ENCODE data around the gene CA10. TPM values are rescaled to one million over a fixed set of nuclear protein-coding genes. Genes with fewer than 3 reads are reported as not detected.

Gene CA10
- total and polyA plus RNA-seq, 9 of the 15 experiments (the other 6 are each of a cell fraction or from before 2014, with no cell fraction given): not detected

GRCh38 chr17:51857052-51857597 is 301.4 kb downstream of the CA10 start (continued):
- no peak for TF ChIP-seq CEBPZ (IDR thresholded peaks at IDR 0.05; ENCODE audit: borderline replicate concordance, low read depth, low read length)

DNA sequence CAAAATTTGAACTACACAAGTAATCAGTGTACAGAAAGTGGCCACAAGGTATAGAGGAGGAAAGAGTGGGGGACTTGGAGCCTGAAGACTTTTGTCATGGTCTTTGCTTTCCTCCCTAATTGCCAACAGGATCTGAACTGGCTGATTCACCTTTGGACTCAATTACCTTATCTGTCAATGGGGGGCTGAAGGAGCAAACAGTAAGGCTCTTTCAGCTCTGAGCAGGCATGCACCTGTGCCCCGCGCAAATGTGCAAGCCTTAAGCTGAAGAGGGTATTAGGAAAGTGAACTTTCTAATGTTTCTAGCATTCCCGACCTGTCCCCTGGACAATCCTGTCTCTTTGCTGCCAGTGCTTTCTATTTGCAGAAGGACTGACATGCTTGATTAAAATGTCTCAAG is 302.7 kb downstream of the CA10 start:
- TF ChIP-seq ZNF644 (tag; IDR thresholded peaks at IDR 0.05; ENCODE audit: low read depth): no peak
- no peak for TF ChIP-seq ZNF584 (CRISPR knock-in tag; IDR thresholded peaks at IDR 0.05; ENCODE audit: low read depth)
- no peak for TF ChIP-seq HEY1 (CRISPR knock-in tag; IDR thresholded peaks at IDR 0.05; ENCODE audit: borderline replicate concordance)
- TF ChIP-seq ZNF407 (IDR thresholded peaks at IDR 0.05; ENCODE audit: low read depth): no peak
- no peaks in the 10 kb centered on the region for H3K36me3 ChIP-seq (ENCODE audit: control insufficient read depth, insufficient read depth, low read length)
- WGBS (ENCODE audit: insufficient coverage, low coverage, missing lambda C conversion rate): 0% methylated on average over 3 of the region's 3 CpGs
- no peaks in the 10 kb centered on the region for H3K9me3 ChIP-seq (replicated peaks; ENCODE audit: control insufficient read depth, insufficient read depth, low read depth, low read length)
- H2AFZ ChIP-seq (ENCODE audit: low read depth, low read length): no peak overlapping the region
- no peaks in the 10 kb centered on the region for H3K4me1 ChIP-seq (replicated peaks in 1 of 2; ENCODE audit: control insufficient read depth in 2 of 2, insufficient read depth in 2 of 2, low read length in 2 of 2)
- no peaks in the 10 kb centered on the region for H3K79me2 ChIP-seq (ENCODE audit: control insufficient read depth, insufficient read depth, low read length)
- FAIRE-seq (no peak), DNase-seq (ENCODE audit: extremely low read depth in 1 of 4, low spot score in 3 of 4) (no peak), ATAC-seq (no peak)
- CTCF ChIA-PET (ENCODE audit: low intra/inter-chr PET ratio): no interaction called here
- POLR2A ChIA-PET: no interaction called here
- H4K20me1 ChIP-seq (replicated peaks; ENCODE audit: control insufficient read depth, insufficient read depth, low read length): no peaks in the 10 kb centered on the region
- H3K9me1 ChIP-seq (ENCODE audit: control insufficient read depth, insufficient read depth, low read length): no peaks in the 10 kb centered on the region
- in situ Hi-C loops (cut with MboI): no loop called here
- H3K4me3 ChIP-seq: no peak overlapping the region
- no peaks in the 10 kb centered on the region for H3K27me3 ChIP-seq (ENCODE audit: control insufficient read depth in 2 of 2, insufficient read depth in 2 of 2, low read length in 2 of 2)
- intact Hi-C loops (cut with micrococcal nuclease): no loop called here
- H3K9ac ChIP-seq (ENCODE audit: insufficient read depth in 1 of 2, low read depth in 2 of 2, low read length in 2 of 2): no peak overlapping the region
- no peak overlapping the region for H3K4me2 ChIP-seq (ENCODE audit: insufficient read depth, low read length)
- no TSS peak for BruUV-seq (replicated peaks)
- H3K27ac ChIP-seq (ENCODE audit: extremely low read depth, low read depth, low read length): no peak overlapping the region

Measured in K562 (cell line).